MM.1S (cell line): Measurements from ENCODE around the gene FAM234B.

Source experiments
- DNase-seq: peaks from one replicate; pipeline ENCODE4 v3.0.0-alpha.2; 2015
- H2AFZ ChIP-seq: fragments of 300-600 bp; sonication (generic); 2 replicates; pipeline ENCODE4 v1.6.0; 2016; ENCODE audit warnings: antibody characterized with exemption, low read length
- H3F3A ChIP-seq: fragments of 300-600 bp; sonication (generic); 2 replicates; pipeline ENCODE4 v1.6.1; 2016; ENCODE audit warnings: mild to moderate bottlenecking, antibody characterized with exemption, low read length, moderate library complexity, mixed read lengths; ENCODE audit not compliant: insufficient read depth
- H3K27ac ChIP-seq: fragments of 300-600 bp; sonication (generic); 2 replicates; pipeline ENCODE4 v1.5.1; 2016; ENCODE audit warnings: mild to moderate bottlenecking, low read length
- H3K27me3 ChIP-seq: fragments of 300-600 bp; sonication (generic); replicated peaks from 2 replicates; pipeline ENCODE4 v1.6.0; 2016; ENCODE audit warnings: low read length; ENCODE audit not compliant: insufficient read depth
- H3K36me3 ChIP-seq: fragments of 300-600 bp; sonication (generic); replicated peaks from 2 replicates; pipeline ENCODE4 v1.6.1; 2016; ENCODE audit warnings: mild to moderate bottlenecking, low read length, mixed read lengths; ENCODE audit not compliant: insufficient read depth
- H3K4me1 ChIP-seq: fragments of 300-600 bp; sonication (generic); 2 replicates; pipeline ENCODE4 v1.6.1; 2016; ENCODE audit warnings: low read length, mixed read lengths
- H3K4me2 ChIP-seq: fragments of 300-600 bp; sonication (generic); 2 replicates; pipeline ENCODE4 v1.6.0; 2016; ENCODE audit warnings: low read depth, low read length
- H3K4me3 ChIP-seq: fragments of 300-600 bp; sonication (generic); 2 replicates; pipeline ENCODE4 v1.5.1; 2016; ENCODE audit warnings: low read length, mixed read lengths
- H3K79me2 ChIP-seq: fragments of 300-600 bp; sonication (generic); 2 replicates; pipeline ENCODE4 v1.6.1; 2016; ENCODE audit warnings: mixed run types, low read length, mixed read lengths
- H3K9ac ChIP-seq: fragments of 300-600 bp; sonication (generic); 2 replicates; pipeline ENCODE4 v1.6.1; 2016; ENCODE audit warnings: low read length, mixed read lengths
- H3K9me2 ChIP-seq: fragments of 300-600 bp; sonication (generic); replicated peaks from 2 replicates; pipeline ENCODE4 v1.6.1; 2016; ENCODE audit warnings: mild to moderate bottlenecking, low read length, mixed read lengths; ENCODE audit not compliant: insufficient read depth
- H3K9me3 ChIP-seq: fragments of 300-600 bp; sonication (generic); replicated peaks from 2 replicates; pipeline ENCODE4 v1.6.1; 2016; ENCODE audit warnings: mild to moderate bottlenecking, low read length, mixed read lengths; ENCODE audit not compliant: insufficient read depth
- H4K20me1 ChIP-seq: fragments of 300-600 bp; sonication (generic); 2 replicates; pipeline ENCODE4 v1.6.1; 2016; ENCODE audit warnings: mild to moderate bottlenecking, low read length, moderate library complexity, mixed read lengths; ENCODE audit not compliant: insufficient read depth
- CTCF ChIP-seq: fragments of 300-600 bp; sonication (generic); IDR thresholded peaks from 2 replicates; pipeline ENCODE4 v1.5.1; 2016; ENCODE audit warnings: antibody characterized with exemption, low read length, mixed read lengths
- EZH2 ChIP-seq: fragments of 300-600 bp; sonication (generic); optimal IDR thresholded peaks from 2 replicates; pipeline ENCODE3; 2017; ENCODE audit warnings: low read depth, mild to moderate bottlenecking, antibody characterized with exemption, low read length, mixed read lengths
- EZH2phosphoT487 ChIP-seq: fragments of 300-600 bp; sonication (generic); IDR thresholded peaks from 2 replicates; pipeline ENCODE4 v1.6.1; 2018; ENCODE audit warnings: antibody characterized with exemption, low read length

The FAM234B gene

GRCh38 chr12:13105781-13106180 is 61.6 kb downstream of the FAM234B start:
- Histone ChIP-seq H3K9me3 (no peaks in the 10 kb centered on the region), H3K9ac (no peak overlapping the region), H3K36me3 (no peaks in the 10 kb centered on the region), H3K27ac (no peak overlapping the region), H3K4me3 (no peak overlapping the region), H3K79me2 (no peaks in the 10 kb centered on the region), H3K9me2 (no peaks in the 10 kb centered on the region), H4K20me1 (no peaks in the 10 kb centered on the region), H3K4me1 (peaks cover 13% of the 10 kb centered on the region), H3F3A (peaks cover 10% of the 10 kb centered on the region), H2AFZ (no peak overlapping the region), H3K4me2 (no peak overlapping the region), H3K27me3 (no peaks in the 10 kb centered on the region)
- TF ChIP-seq EZH2 = no peak
- TF ChIP-seq CTCF = no peak
- no peak for TF ChIP-seq EZH2phosphoT487
- no peak for DNase-seq

GRCh38 chr12:13106666-13107065 is 62.5 kb downstream of the FAM234B start:
- no peak overlapping the region for H3K4me3 ChIP-seq
- H3K9me3 ChIP-seq = no peaks in the 10 kb centered on the region
- no peak overlapping the region for H3K4me2 ChIP-seq
- H4K20me1 ChIP-seq = no peaks in the 10 kb centered on the region
- peaks cover 12% of the 10 kb centered on the region for H3K4me1 ChIP-seq
- peaks cover 8% of the 10 kb centered on the region for H3F3A ChIP-seq
- H3K27ac ChIP-seq = no peak overlapping the region
- H3K36me3 ChIP-seq = no peaks in the 10 kb centered on the region
- H3K27me3 ChIP-seq = no peaks in the 10 kb centered on the region
- no peaks in the 10 kb centered on the region for H3K9me2 ChIP-seq
- H3K79me2 ChIP-seq = no peaks in the 10 kb centered on the region
- no peak overlapping the region for H3K9ac ChIP-seq
- no peak for DNase-seq
- TF ChIP-seq CTCF = no peak
- no peak for TF ChIP-seq EZH2phosphoT487
- no peak for TF ChIP-seq EZH2
- H2AFZ ChIP-seq = no peak overlapping the region

GRCh38 chr12:13112968-13113367 is 68.8 kb downstream of the FAM234B start:
- Histone ChIP-seq H3K79me2 (no peaks in the 10 kb centered on the region), H2AFZ (no peak overlapping the region), H3K9me2 (no peaks in the 10 kb centered on the region), H3F3A (no peaks in the 10 kb centered on the region), H3K27ac (no peak overlapping the region), H3K9ac (no peak overlapping the region), H3K4me2 (no peak overlapping the region), H3K4me3 (no peak overlapping the region), H3K9me3 (no peaks in the 10 kb centered on the region), H4K20me1 (no peaks in the 10 kb centered on the region), H3K36me3 (no peaks in the 10 kb centered on the region), H3K27me3 (no peaks in the 10 kb centered on the region), H3K4me1 (no peaks in the 10 kb centered on the region)
- DNase-seq = no peak
- TF ChIP-seq EZH2phosphoT487 = no peak
- TF ChIP-seq CTCF = no peak
- TF ChIP-seq EZH2 = no peak
